ENCODE data around the gene RIN2. TPM values are rescaled to one million over a fixed set of nuclear protein-coding genes. Genes with fewer than 3 reads are reported as not detected.

RIN2 gene
- total and polyA plus RNA-seq, 2 of the 13 experiments (the other 11 are each of a cell fraction or from before 2014, with no cell fraction given) = 2.5 to 5.1 TPM

DNA sequence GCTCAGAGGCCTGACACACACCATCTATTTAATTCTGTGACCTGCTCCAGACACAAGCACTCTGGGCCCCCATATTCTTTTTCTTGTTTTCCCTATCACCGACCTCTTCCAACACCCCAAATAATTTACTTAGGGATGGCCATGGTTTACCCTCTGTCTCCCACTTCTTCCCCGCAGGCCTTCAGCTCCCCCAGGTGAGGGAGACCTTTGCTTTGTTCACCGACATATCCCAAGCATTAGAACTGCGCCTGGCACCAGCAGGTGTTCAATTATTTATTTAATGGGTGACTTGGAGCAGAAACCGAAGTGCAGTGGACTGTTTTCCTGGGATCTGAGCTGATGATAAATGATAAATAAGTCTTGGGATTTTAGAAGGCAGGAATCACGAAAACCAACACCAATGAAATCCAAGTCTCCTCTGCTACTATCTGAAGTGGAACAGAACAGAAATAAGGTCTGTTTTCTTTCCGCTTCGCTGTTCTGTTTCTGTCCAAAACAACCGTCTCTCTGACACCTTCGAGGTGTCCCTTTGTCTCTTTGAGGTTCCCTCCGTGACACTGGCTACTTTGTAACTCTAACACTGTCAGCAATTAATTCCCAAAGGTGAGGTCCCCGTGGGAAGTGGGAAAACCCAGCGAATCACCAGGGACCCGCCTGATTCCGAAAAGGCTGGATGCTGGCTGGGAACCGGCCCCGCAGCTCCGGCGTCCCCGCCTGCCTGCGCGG, 1.1 kb upstream of the RIN2 start (continued):
- TF ChIP-seq ZBTB44 (CRISPR knock-in tag; IDR thresholded peaks at IDR 0.05) (no peak), ZNF552 (CRISPR knock-in tag; IDR thresholded peaks at IDR 0.05; ENCODE audit: borderline replicate concordance) (0 out of 2 replicates have a peak, but pooled peaks have one; percentile 43), KDM5B (CRISPR knock-in tag; IDR thresholded peaks at IDR 0.05; ENCODE audit: borderline replicate concordance) (no peak), HNRNPUL1 (IDR thresholded peaks at IDR 0.05; ENCODE audit: low read depth, low read length) (no peak), ZNF782 (CRISPR knock-in tag; IDR thresholded peaks at IDR 0.05; ENCODE audit: borderline replicate concordance) (0 out of 2 replicates have a peak, but pooled peaks have one; percentile 25), NCOA5 (CRISPR knock-in tag; IDR thresholded peaks at IDR 0.05) (no peak), ZNF232 (CRISPR knock-in tag; IDR thresholded peaks at IDR 0.05; ENCODE audit: borderline replicate concordance) (0 out of 2 replicates have a peak, but pooled peaks have one; percentile 81), THYN1 (CRISPR knock-in tag; IDR thresholded peaks at IDR 0.05; ENCODE audit: borderline replicate concordance, low read depth) (no peak), ELF3 (CRISPR knock-in tag; IDR thresholded peaks at IDR 0.05) (0 out of 2 replicates have a peak, but pooled peaks have one; percentile 4), ZSCAN30 (CRISPR knock-in tag; IDR thresholded peaks at IDR 0.05) (no peak), ZNF703 (CRISPR knock-in tag; IDR thresholded peaks at IDR 0.05; ENCODE audit: borderline replicate concordance) (no peak), SSRP1 (CRISPR knock-in tag; IDR thresholded peaks at IDR 0.05) (no peak), ZNF407 (CRISPR knock-in tag; IDR thresholded peaks at IDR 0.05; ENCODE audit: not compliant biosample characterization) (no peak), AKAP8 (CRISPR knock-in tag; IDR thresholded peaks at IDR 0.05) (no peak), MAF1 (CRISPR knock-in tag; IDR thresholded peaks at IDR 0.05; ENCODE audit: borderline replicate concordance) (0 out of 2 replicates have a peak, but pooled peaks have one; percentile 23), MBD4 (IDR thresholded peaks at IDR 0.05; ENCODE audit: borderline replicate concordance, low read length) (no peak), CC2D1A (CRISPR knock-in tag; IDR thresholded peaks at IDR 0.05) (no peak), ZNF205 (CRISPR knock-in tag; IDR thresholded peaks at IDR 0.05) (no peak)
- TF ChIP-seq, protein P1, sequence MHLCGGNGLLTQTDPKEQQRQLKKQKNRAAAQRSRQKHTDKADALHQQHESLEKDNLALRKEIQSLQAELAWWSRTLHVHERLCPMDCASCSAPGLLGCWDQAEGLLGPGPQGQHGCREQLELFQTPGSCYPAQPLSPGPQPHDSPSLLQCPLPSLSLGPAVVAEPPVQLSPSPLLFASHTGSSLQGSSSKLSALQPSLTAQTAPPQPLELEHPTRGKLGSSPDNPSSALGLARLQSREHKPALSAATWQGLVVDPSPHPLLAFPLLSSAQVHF (CRISPR knock-in tag; IDR thresholded peaks at IDR 0.05) = no peak; the same call in 1 of the 2 replicates

All from HepG2 (cell line).